DMS53 treated with DMSO at 0.1 percent for 48 hours (cell line): ENCODE data around the gene RSBN1L.

Experiments
- DNase-seq: peaks from one replicate; lab custom pipeline; 2025; ENCODE audit not compliant: unreplicated experiment; lab: John Stamatoyannopoulos, UW

The RSBN1L gene

DNA sequence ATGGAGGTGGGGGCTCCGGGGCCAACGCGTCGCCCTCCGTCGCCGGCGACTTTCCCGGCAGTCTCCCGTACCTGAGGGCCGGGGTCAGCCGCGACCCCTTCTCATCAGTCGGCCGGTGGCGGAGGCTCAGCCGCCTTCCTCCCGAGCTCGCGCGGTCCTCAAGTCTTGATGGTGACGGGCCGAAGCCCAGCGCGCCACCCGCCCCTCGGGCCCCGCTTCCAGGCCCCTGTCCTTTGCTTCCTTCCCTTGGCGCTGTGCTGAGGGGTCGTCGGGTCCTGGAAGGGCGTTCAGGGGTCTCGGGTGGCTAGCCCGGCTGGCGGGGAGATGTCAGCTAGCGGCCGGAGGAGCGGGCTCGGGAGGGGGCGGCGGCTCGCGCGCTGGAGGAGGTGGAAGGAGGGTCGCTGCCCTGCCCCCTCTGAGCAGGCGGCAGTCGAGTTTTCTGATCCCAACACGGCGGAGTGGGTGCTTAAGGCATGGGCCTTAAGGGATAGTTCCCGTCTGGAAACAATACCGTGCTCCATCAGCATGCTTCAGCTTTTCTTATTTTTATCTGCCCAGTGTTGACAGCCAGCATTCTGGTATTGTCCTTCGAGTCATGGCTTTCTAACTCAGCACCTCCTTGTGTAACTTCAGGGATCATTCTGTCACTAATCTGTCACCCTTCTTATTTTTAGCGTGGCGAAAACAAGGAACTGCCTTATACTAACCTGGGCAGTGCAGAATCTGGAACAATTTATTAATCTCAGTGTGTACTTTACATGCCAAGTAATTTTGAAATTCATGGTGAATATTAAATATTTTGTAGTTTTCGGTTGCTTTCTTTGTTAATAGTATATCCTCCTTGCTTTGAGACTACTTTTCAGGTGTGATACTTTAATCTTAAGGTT lies 103.1 kb downstream of the RSBN1L start:
- DNase-seq, result no peak

DNA sequence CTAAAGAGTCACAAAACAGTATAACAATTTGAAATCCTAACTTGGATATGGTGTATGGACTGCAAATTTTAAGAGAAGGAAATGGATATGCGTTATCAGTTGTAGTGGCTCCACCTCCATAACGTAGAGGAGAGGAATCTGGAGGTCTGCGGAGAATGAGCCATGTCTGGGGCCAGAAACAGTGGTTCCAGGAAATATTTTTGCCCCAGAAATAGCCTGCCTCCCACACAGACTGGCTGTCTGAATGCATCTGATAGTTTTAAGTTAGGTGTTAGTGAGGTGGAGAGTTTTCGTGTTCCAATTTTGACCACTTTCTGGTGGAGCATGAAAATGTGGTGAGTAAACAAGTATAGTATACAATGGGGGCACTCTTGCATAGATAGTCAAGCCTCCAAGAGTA lies 103.9 kb downstream of the RSBN1L start:
- no peak for DNase-seq

DNA sequence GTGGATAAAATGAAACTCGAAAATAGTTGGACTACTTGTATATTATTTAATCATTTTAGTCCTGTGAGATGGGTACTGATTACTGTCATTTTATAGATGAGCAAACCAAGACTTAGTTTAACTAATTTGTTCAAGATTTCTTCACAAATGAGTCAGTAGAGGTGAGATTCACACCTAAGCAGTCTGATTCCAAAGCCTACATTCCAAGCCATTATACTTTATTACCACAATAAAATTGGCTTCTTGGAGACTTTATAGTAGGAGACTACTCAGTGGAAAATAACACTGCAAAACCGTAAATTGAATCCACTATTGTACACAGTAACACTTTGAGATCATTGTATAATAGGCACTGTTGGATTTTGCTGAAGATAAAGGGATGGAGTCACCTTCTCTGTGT lies 104.5 kb downstream of the RSBN1L start:
- DNase-seq, result no peak

DNA sequence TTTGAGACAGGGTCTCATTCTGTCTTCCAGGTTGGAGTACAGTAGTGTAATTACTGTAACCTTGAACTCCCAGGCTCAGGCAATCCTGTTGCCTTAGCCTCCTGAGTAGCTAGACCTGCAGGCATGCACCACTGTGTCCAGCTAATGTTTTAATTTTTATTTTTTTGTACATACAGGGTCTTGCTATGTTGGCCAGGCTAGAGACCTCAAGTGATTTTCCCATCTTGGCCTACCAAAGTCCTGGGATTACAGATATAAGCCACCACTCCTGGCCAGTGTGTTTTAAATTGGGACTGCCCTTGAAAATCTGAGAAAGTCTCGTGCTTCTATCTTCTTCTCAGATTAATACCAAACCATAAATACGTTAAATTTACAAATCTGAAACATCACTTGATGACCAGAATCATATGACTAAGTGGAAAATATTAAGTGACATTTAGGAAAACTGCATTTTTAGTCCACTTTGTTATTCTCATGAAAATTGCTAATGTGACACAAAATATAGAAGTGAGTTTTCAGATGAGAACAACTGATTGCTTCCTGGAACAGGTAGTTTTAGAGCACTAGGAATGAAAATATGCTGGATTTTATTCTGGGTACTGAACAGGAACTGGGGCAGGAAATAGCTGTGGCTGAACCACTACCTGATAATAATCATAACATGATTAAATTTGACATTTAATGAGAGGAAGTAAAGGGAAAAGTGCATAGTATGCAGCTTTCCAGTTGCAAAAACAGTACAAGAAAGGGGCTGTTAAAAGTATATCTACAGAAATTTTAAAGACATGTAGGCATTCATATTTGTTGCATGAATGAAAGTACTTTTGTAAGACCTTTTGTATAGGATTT lies 106.5 kb downstream of the RSBN1L start:
- no peak for DNase-seq

DNA sequence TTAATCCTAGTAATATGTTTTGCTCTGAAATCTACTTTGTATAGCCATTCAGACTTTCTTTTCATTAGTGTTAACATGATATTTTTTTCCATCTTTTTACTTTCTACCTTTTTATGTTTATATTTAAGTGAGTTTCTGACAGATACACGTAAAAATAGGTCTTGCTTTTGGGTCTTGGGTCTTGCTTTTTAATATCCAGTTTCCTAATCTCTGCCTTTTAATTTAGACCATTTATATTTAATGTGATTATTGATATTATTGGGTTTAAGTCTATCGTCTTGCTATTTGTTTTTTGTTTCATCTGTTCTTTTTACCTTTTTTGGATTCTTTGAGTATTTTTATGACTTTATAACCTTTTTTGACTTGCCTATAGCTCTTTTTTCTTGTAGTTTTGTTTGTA lies 110.2 kb downstream of the RSBN1L start:
- DNase-seq, result no peak

DNA sequence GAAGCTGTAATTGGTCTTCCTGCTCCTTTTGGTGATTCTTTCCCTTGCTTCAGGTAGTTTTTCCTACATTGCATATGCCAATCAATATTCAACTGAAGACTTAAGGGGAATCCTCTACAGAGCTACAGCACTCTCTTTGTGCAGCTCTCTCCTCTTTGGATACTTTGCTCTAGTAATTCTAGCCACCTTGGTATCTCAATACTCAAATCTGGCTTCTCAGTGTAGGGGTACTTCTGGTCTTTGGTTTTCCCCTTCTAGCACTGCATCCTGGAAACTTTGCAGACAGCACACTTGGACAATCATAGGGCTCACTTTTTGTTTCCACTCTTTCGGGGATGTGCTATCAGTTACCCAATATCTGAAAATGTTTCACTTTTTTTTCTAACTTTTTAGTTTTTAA lies 112.3 kb downstream of the RSBN1L start:
- no peak for DNase-seq

DNA sequence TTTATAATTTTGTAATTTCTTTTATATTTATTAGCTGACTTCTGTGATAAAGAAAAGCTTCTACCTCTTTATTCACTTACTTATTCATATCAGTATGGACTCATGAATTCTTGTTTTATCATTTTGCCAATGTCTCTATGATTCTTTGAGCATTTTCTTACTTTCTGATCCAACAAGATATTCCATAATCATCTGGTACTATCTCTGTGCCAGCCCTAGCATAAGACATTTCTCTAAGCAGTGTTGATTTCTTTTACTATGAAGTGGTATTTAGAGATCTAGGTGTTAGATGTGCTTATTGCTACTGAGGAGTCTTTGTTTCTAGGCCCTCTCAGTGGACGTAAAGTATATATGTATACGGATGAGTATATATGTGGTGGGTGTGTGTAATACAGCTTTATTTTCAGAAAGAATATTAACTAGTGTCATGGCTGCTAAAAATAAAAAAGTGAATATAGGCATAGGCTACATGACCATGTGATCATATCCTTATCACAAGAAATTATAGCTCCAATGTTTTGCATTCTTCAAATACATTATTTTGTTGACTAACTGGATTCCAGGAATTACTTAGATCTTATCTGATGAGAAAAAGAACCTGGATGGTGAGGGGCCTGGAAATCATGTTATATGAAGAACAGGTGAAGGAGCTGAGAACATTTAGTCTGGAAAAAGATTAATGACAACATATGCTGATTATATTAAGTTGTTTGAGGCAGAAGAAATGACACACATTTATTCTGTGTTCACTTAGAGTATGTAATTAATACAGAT lies 115.4 kb downstream of the RSBN1L start:
- DNase-seq, result no peak

DNA sequence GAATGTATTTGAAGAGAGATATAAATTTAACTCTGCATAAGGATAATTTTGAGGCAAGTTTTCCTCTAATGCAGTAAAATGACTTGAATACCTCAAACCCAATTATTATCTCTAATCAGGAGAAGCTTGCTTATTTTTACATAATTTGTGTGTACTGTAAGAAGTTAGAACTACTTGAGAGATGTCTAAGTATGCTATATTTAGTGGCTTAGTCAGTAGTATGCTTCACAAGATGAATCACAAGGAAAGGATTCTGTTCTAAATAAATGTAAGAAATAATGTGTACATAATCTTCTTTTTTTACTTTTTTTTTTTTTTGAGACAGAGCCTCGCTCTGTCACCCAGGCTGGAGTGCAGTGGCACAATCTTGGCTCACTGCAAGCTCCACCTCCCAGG lies 116.0 kb downstream of the RSBN1L start:
- DNase-seq, result no peak

DNA sequence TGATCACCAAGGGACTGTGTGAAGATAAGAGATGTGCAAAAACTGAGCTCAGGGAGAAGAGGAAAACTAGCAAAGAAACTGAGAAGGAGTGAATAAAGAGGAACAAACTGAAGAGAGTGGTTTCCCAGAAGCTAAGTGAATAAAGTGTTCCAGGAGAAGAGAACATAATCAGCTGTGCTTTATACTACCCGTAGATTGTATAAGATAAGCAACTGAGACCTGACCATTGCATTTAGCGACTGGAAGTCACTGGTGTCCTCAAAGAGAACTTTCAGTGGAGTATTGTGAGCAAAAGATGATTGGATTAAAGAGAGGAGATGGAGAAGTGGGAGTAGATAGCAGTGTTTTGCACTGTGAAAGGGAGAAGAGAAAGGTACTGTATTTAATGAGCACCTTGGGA lies 116.9 kb downstream of the RSBN1L start:
- DNase-seq, result no peak

DNA sequence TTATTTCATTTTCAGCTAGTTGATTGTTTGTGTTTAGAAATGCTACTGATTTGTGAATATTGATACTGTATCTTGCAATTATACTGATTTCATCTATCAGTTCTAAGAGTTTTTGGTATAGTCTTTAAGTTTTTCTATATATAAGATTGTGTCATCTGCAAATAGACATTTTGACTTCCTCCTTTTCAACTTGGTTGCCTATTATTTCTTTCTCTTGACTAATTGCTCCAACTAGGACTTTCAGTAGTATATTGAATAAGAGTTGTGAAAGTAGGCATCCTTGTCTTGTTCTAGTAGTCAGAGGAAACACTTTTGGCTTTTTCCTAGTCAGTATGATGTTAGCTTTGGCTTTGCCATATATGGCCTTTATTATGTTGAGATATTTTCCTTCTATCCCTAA lies 122.8 kb downstream of the RSBN1L start:
- no peak for DNase-seq

DNA sequence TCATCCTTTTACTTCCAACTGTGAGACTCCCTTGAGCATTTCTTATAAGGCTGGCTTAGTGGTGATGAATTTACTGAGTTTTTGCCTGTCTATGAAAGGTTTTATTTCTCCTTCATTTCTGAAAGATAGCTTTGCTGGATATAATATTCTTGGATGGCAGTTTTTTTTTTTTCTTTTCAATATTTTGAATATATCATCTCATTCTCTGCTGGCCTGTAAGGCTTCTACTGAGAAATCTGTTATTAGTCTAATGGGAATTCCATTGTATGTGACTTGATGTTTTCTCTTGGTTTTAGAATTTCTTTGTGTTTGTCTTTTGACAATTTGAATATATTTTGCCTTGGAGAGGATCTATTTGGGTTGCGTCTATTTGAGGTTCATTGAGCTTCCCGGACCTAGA lies 124.7 kb downstream of the RSBN1L start:
- DNase-seq, result no peak

DNA sequence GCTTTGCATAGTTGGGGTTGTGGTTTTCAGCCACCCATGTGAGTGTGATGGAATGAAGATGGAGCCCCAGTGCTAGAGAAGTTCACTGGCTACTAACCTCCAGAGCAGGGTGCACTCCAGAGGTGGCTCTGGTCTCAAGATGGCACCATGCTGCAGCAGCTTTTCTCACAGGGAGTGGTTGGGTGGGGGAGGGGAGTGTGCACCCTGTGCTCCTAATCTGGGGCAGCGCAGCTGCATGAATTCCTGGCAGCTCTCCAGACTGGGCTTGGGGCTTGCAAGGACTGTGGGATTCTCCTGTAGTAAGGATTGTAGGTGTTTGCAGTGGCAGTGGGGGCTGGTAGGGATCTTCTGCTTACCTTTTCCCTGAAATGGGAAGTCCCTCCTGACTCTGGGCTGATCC lies 126.0 kb downstream of the RSBN1L start:
- DNase-seq, result no peak

DNA sequence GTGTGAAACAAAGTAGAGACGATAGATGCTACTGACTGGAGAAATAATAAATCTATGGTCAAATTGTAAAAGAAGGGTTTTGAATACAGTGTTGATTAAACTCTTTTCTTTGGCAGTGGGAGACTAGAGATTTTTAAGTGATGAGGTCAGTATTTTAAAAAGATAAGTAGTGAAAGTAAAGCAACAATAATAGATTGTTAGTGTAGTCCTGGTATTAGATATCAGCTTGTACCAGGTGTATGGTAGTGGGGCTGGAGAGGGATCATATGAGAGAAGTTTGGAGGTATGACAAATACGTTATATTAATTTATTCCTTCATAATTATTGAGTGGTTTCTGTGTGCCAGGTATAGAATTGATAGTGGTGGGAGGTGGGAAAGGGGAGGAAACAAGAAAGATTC lies 127.5 kb downstream of the RSBN1L start:
- no peak for DNase-seq

DNA sequence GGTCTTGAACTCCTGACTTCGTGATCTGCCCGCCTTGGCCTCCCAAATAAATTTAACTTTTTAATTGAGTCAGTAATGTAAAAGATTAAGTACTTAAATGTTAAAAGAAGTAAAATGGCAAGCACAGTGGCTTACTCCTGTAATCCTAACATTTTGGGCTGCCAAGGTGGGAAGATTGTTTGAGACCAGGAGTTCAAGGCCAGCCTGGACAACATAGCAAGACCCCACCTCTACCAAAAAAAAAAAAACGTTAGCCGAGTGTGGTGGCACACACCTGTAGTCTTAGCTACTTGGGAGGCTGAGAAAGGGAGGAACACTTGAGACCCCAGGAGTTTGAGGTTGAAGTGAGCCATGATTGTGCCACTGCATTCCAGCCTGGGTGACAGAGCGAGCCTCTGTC lies 128.4 kb downstream of the RSBN1L start:
- no peak for DNase-seq

DNA sequence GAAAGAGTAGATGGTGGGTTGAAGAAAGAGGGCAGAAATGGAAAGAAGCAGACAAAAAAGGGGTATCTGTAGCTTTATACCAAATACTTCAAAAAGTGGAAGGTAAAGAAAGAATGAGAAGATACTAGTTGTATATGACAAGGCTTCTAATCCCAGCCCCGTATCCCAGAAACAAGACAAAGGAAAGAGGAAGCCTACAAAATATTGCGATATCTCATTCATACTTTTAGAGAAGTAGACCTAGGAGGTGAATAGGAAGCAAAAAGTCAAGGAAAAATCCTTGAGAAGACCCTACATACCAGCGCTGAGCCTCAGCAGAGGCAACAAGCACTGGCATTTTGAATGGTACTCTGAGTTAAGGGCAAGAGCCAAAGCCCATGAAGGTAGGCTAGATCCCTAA lies 128.9 kb downstream of the RSBN1L start:
- no peak for DNase-seq

DNA sequence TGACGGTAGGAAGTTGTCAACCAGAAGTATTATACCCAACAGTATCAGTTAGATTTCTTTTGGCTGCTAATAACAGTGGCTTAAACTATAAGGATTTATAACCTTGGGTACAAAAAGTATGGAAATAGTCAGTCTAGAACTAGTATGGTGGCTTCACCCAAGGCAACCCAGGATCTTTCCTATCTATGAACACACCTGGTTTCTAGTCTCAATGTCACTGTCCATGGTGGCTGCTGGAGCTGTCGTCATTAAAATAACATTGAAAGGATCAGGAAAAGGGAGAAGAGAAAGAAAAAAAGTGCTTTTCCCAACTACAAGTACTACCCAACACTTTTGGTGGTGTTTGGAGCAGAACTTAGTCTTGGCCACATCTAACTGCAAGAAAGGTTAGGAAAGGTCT lies 130.0 kb downstream of the RSBN1L start:
- DNase-seq, result no peak

DNA sequence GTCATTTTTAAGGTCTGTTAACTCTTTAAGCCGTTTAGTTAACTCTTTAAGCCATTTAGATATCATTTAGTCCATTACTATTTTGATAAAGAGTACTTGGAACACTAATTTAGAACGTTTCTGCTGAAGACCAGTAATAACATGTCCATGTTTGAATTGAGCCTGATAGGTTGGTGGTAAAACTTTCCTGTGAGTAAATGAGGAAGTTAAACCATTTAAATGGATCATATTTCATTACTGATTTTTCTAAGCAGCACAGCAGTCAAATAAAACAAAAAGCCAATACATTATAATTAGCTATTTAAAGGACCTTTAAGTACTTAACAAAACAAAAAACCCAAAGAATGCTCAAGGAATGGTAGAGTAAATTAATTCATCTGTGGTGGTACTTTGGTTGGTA lies 131.7 kb downstream of the RSBN1L start:
- DNase-seq, result no peak

DNA sequence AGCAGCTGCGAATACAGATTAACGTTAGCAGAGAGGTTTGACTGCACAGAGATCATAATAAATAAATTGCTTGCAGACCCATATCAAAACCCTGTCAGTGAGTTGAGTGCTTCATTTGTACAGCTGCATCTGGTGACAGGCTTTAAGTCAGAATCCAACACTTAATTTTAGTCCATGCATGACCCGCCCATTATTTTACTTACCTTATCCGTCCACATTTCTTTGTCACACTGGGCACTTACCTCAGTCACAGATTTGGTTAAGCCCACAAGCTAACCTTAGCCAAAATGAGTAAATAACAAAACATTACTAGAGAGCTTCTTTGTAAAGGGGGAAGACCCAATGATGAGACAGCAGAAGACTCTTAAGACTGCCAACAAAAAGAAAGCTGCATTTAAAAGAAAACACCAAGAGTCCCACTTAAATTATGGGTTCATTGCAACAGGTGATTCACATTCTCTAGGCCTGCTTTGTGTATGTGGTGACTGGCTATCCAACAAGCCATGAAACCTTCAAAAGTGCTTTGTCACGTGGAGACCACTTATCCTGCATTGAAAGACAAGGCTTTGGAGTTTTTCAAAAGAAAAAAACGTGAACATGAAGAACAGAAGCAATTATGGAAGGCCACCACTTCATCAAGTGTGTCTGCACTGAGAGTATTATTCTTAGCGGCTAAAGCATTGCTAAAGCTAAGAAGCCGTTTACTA lies 134.5 kb downstream of the RSBN1L start:
- DNase-seq, result no peak

DNA sequence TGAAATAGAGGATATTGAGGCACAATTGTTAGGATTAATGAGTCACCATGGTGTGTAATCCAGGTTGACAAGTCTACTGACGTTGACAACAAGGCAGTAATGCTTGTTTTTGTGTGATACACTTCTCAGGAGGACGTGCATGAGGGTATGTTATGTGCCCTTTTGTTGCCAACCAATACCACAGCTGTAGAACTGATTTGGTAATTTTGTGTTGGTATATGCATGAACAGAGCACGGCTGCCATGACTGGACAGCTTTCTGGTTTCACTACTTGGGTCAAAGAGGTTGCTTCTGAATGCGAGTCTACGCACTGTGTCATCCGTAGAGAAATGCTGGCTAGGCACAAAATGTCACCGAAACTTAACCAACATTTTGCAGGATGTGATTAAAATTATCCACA lies 135.2 kb downstream of the RSBN1L start:
- no peak for DNase-seq

DNA sequence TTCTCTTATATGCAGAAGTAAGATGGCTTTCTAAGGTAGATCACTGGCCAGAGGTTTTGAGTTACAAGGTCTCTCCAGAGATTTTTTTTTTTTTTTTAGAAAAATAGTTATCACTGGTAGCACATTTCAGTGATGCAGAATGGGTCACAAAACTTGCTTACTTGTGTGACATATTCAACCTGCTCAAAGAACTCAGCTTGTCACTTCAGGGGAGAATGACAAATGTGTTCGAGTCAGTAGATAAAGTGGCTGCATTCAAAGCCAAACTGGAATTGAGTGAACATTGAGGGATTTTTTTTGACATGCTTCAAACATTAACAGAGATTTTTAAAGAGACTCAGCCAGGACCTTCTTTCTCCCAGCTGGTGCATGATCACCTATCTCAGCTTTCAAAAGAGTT lies 135.7 kb downstream of the RSBN1L start:
- no peak for DNase-seq
